Activated T-cell treated with anti-CD3 and anti-CD28 coated beads for 24 hours (primary cell): ENCODE data around the gene KLF14.
"Not testable (repeated sequence)": the region's sequence is repeated elsewhere in the genome, so short reads cannot be mapped to it uniquely, and the experiment has no call there.

ENCODE experiments used
- DNase-seq: peaks from one replicate; pipeline ENCODE4 v3.0.0-alpha.2; 2020; ENCODE audit warnings: low read depth

The KLF14 gene

GRCh38 chr7:130712416-130712815 is 21.6 kb downstream of the KLF14 start:
- no peak for DNase-seq

- DNase-seq: no peak
Measured at GRCh38 chr7:130708766-130709165, 25.2 kb downstream of the KLF14 start.

- no peak for DNase-seq
Measured at GRCh38 chr7:130708001-130708400, 26.0 kb downstream of the KLF14 start.

- no peak for DNase-seq
Measured at GRCh38 chr7:130703851-130704250, 30.2 kb downstream of the KLF14 start.

- no peak for DNase-seq
Measured at GRCh38 chr7:130701650-130702049, 32.4 kb downstream of the KLF14 start.

GRCh38 chr7:130700760-130701159 is 33.2 kb downstream of the KLF14 start:
- no peak for DNase-seq

GRCh38 chr7:130699686-130700085 is 34.3 kb downstream of the KLF14 start:
- DNase-seq: no peak

- no peak for DNase-seq
Measured at GRCh38 chr7:130697820-130698219, 36.2 kb downstream of the KLF14 start.

- no peak for DNase-seq
Measured at GRCh38 chr7:130695840-130696239, 38.2 kb downstream of the KLF14 start.

GRCh38 chr7:130692396-130692795 is 41.6 kb downstream of the KLF14 start:
- DNase-seq: not testable (repeated sequence)

- no peak for DNase-seq
Measured at GRCh38 chr7:130689683-130690082, 44.3 kb downstream of the KLF14 start.

- DNase-seq: no peak
Measured at GRCh38 chr7:130683026-130683425, 51.0 kb downstream of the KLF14 start.
